Stimulated activated CD8-positive, alpha-beta memory T cell treated with anti-CD3 and anti-CD28 coated beads, Interleukin-4, amount 100 ng/mL, for 4 hours (primary cell): Measurements from ENCODE around the gene ZNF273.
"Not testable (repeated sequence)": the region's sequence is repeated elsewhere in the genome, so short reads cannot be mapped to it uniquely, and the experiment has no call there.

Experiments
- DNase-seq, 2 donors: peaks; one replicate each; pipeline ENCODE4 v3.0.0-alpha.2; 2020; ENCODE audit warnings: low read depth in 2 of 2, low spot score in 1 of 2

ZNF273 gene

DNA sequence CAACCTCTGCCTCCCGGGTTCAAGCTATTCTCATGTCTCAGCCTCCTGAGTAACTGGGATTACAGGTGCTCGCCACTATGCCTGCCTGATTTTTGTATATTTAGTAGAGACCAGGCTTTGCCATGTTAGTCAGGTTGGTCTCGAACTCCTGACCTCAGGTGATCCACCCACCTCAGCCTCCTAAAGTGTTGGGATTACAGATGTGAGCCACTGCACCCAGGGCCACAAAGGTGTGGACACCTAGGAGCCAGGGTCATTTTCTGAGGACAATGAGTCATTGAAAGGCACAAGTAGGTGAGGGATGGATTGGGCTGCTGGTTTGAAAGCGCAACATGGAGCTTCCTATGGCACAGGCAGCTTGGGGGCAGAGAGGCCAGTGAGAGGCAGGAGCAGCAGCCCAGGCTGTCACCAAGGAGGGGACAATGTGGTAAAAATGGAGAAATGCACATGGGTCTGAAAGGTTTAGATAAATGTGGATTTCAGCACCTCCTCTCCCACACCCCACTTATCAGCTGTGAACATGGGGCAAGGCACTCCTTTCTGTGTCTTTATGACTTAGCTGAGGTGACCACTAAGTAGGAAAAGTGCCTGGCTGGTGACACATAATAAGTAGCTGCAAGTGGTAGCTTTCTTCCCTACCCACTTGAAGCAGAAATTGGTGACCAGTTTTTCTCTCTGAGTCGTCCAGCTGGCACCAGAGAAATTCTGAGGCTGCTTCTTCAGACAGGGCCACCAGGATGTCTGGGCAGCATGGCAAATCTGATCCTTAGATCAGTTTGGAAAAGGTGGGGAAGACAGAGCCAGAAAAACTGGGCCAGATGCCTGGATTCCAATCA, 41.8 kb downstream of the ZNF273 start:
- not testable (repeated sequence) for DNase-seq

DNA sequence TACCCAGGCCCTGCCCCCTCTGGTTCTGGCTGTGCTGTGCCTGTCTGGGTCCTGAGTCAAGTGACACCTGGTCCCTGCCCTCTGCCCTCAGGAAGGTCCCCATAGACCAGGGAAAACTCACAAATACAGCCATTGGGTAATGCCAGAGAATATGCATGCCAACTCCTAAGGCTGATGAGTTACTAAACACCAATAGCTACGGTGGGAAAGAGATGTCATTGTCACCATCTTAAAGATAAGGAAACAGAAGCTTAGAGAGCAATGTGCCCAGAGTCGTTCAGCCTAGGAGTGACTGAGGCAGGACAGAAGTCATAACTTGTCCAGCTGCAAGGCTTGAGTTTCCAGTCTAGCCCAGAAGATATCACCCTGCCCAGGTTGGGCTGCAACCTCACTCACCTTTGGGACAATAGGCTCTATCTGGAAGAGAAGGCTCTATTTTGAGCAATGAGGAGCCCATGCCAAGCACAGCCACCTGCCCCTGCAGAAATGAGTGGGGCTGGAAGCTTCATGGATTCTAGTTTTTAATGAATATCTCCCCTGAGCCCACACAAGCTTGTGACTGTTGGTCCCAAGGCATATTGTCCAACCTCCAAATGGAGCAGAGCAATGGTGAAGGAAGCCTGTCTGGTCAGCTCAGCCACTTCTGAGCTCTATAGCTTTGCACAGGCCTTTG, 42.6 kb downstream of the ZNF273 start:
- no peak for DNase-seq

DNA sequence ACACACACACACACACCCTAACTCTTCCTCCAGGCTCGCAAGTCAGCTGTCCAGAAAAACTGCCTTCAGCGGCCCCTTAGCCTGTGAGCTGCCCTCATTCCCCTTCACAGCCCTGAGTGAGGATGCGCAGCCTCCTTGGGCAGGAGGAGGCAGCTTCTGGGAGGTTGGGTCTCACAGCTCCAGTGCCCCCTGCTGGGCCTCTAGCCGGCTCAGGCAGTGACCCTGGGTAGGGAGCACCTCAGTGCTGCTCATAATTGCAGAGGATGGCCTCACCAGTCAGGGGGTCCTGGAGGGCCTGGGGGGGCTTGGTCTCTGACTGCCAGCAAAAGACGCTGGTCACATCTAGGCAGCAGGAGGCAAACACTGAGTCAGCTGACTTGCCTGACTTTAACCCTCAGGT, 43.7 kb downstream of the ZNF273 start:
- no peak for DNase-seq

DNA sequence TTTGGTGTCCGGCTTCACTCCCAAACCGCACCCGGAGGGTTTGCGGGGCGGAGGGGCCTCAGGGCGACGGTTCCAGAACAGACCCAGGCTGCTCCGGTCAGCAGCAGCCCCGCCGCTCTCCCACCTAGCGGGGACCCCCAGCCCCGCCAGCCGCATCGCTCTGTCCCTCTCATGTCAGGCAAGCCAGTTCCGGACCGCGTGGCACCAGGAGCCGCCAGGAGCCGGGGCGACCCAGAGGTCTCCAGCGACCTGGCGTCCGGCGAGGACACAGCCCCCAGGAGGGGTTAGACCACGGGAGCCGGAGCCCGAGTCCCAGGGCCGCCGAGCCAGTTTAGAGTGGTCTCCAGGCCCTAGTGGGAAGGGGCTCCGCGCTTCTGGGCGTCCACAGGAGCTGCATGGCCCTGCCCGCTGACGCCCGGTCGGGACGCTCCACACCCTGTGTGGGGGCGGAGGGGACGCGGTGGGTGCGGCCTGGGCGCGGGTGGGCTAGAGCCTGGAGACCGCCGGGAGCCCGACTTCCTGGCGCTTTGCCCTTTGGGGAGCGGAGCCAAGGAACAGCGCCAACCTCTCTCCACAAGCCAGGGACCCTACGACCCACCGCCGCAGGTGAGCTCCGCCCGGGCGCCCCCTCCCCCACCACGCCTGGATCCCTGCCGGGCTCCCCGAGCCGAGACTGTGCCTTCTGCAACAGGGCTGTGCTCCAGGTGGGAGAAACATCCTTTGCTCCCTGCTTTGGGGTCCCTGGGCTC, 44.4 kb downstream of the ZNF273 start:
- DNase-seq: no peak

DNA sequence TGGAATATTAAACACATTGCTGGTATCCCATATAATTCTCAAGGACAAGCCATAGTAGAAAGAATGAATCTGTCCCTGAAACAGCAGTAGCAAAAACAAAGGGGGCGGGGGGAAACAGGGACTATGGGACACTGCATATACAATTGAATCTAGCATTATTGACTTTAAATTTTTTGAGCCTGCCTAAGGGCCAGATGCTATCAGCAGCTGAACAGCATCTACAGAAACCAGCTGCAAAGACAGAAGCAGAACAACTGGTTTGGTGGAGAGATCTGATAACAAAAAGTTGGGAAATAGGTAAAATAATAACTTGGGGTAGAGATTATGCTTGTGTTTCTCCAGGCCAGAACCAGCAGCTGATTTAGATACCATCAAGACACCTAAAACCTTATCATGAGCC, 45.7 kb downstream of the ZNF273 start:
- not testable (repeated sequence) for DNase-seq

DNA sequence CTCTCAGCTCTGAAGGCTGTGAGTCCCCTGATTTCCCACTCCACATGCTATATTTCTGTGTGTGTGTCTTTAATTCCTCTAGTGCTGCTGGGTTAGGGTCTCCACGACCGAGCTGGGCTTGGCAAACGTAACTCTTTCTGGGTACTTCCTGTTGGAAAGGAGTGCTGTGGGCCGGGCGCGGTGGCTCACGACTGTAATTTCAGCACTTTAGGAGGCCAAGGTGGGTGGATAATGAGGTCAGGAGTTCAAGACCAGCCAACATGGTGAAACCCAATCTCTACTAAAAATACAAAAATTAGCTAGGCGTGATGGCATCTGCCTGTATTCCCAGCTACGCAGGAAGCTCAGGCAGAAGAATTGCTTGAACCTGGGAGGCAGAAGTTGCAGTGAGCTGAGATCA, 47.6 kb downstream of the ZNF273 start:
- not testable (repeated sequence) for DNase-seq

DNA sequence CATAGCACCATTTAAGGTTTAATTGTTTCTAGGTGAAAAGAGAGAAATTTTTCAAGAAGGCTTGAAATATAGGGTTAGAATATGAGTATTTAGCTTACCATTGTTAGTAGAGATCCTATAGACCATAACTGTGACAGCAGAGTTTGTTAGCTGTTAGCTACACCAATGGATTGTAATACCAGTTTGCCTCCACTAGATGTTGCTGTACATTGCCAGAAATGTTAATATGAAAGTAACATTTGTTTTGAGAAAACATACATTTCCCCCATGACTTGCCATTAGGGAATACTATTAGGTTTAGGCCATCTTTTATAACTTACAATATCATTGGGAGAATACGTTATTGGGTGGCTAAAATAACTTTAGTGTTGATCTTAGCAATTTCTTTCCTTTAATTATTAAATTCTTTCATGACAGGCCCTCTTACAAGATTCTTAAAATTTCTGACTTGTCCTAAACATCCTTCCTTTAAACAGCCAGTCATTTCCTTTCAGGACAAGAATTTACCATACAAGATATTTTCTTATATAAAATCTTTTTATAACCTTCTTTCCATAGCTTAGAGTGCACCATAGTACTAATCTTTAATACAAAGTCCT, 48.3 kb downstream of the ZNF273 start:
- DNase-seq: no peak

DNA sequence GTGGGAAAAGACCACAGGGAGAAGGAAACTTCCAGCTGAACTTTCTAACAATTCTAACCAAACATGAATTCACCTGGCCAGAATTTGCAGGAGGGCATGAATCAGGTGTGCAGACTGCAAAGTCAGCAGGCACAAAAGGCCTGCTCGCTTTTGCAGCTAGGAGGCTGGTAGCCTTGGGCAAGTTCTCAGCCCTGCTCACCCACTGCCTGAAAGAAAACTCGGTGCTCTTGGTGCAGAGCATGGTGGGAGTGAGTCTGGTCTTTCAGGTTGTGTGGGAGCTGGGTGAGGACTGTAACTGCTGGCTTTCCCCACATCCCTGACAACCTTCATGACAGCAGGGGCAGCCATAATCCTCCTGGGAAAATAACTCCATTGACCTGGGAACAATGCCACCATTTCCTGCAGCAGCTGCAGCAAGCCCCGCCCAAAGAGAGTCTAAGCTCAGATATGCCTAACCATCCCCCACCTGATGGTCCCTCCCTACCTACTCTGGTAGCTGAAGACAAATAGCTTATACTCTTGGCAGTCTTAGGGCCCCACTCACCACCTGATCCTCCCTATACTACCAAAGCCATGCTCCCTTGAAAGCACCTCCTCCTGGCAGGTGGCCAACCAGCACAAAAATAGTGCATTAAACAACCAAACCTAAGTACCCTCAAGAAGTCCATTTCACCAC, 56.1 kb downstream of the ZNF273 start:
- no peak for DNase-seq

DNA sequence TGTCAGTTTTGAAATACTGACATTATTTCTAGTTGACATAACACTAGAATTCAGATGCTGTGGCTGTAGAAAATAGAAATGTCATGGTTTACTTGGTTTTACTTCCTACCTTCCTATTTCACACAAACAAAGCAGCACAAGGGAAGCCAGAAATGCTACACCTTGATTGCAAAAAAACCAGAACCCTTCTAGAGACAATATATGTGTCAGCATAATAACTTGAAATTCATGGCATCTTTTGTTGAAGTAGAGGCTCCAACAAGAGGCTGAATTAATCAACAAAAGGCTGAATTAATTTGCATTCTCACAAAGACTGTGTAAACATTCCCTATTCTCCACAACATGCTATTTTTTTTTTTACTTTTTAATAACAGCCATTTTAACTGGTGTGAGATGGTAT, 62.5 kb downstream of the ZNF273 start:
- DNase-seq: no peak

DNA sequence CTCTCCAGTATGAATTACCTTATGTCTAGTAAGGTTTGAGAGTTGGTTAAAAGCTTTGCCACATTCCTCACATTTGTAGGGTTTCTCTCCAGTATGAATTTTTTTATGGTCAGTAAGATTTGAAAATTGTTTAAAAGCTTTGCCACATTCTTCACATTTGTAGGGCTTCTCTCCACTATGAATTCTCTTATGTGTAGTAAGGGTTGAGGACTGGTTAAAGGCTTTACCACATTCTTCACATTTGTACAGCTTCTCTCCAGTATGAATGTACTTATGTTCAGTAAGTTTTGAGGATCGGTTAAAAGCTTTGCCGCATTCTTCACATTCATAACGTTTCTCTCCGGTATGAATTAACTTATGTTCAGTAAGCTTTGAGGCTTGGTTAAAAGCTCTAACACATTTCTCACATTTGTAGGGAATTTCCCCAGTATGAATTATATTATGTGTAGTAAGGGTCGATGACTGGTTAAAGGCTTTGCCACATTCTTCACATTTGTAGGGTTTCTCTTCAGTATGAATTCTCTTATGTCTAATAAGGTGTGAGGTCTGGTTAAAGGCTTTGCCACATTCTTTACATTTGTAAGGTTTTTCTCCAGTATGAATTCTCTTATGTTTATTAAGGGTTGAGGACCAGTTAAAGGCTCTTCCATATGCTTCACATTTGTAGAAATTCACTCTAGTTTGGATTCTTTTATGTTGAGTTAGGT, 75.6 kb downstream of the ZNF273 start:
- DNase-seq: no peak
